Muscle layer of colon (tissue), 2 donors: ENCODE results near the gene DCLK1.

Experiments used
- H3K27ac ChIP-seq: one replicate; pipeline ENCODE4 v1.7.0; 2013; ENCODE audit warnings: low read depth, mild to moderate bottlenecking, low read length, moderate library complexity
- H3K27me3 ChIP-seq, 2 donors: one replicate each; pipeline ENCODE4 v1.7.0; 2013; ENCODE audit warnings: low read length in 2 of 2, mild to moderate bottlenecking in 2 of 2; ENCODE audit not compliant: insufficient read depth in 2 of 2, control insufficient read depth in 1 of 2
- H3K36me3 ChIP-seq: one replicate; pipeline ENCODE4 v1.7.0; 2013; ENCODE audit warnings: mild to moderate bottlenecking, low read length; ENCODE audit not compliant: insufficient read depth
- H3K4me1 ChIP-seq: one replicate; pipeline ENCODE4 v1.7.0; 2013; ENCODE audit warnings: mild to moderate bottlenecking, low read length; ENCODE audit not compliant: insufficient read depth
- H3K4me3 ChIP-seq, 2 donors: one replicate each; pipeline ENCODE4 v1.7.0; 2013; ENCODE audit warnings: low read length in 2 of 2, low read depth in 1 of 2, mild to moderate bottlenecking in 1 of 2, moderate library complexity in 1 of 2
- H3K9ac ChIP-seq: one replicate; pipeline ENCODE4 v1.7.0; 2013; ENCODE audit warnings: low read length
- H3K9me3 ChIP-seq: one replicate; pipeline ENCODE4 v1.7.0; 2013; ENCODE audit warnings: mild to moderate bottlenecking, low read length
- donor health status: abdominal sarcoma.
- donor health status: Adenocarcinoma of cecum.

DCLK1 gene

GRCh38 chr13:35723053-35723461 lies 408.1 kb downstream of the DCLK1 start:
- H3K36me3 ChIP-seq: no peaks in the 10 kb centered on the region
- peaks cover 51% of the 10 kb centered on the region for H3K4me1 ChIP-seq
- H3K27me3 ChIP-seq: no peaks in the 10 kb centered on the region
- H3K9me3 ChIP-seq: no peaks in the 10 kb centered on the region
- H3K27ac ChIP-seq: no peak overlapping the region
- no peak overlapping the region for H3K9ac ChIP-seq
- no peak overlapping the region for H3K4me3 ChIP-seq

GRCh38 chr13:35722458-35723052 lies 408.6 kb downstream of the DCLK1 start:
- Histone ChIP-seq H3K4me3 (no peak overlapping the region), H3K36me3 (no peaks in the 10 kb centered on the region), H3K4me1 (peaks cover 46% of the 10 kb centered on the region), H3K9ac (no peak overlapping the region), H3K9me3 (no peaks in the 10 kb centered on the region), H3K27me3 (no peaks in the 10 kb centered on the region), H3K27ac (peak overlapping the region; percentile 53)

- Histone ChIP-seq H3K9ac (no peak overlapping the region), H3K27me3 (no peaks in the 10 kb centered on the region), H3K36me3 (no peaks in the 10 kb centered on the region), H3K9me3 (no peaks in the 10 kb centered on the region), H3K27ac (no peak overlapping the region), H3K4me1 (peaks cover 46% of the 10 kb centered on the region), H3K4me3 (no peak overlapping the region)
These were observed 410.3 kb downstream of the DCLK1 start for GRCh38 chr13:35720690-35721554.

GRCh38 chr13:35720290-35720689 lies 410.9 kb downstream of the DCLK1 start:
- Histone ChIP-seq H3K4me3 (no peak overlapping the region), H3K9ac (no peak overlapping the region), H3K27ac (no peak overlapping the region), H3K27me3 (no peaks in the 10 kb centered on the region), H3K9me3 (no peaks in the 10 kb centered on the region), H3K36me3 (no peaks in the 10 kb centered on the region), H3K4me1 (peaks cover 46% of the 10 kb centered on the region)
